COR-L47 (cell line): ENCODE measurements around the gene PPP2R2B.
"Not testable (repeated sequence)": the region's sequence is repeated elsewhere in the genome, so short reads cannot be mapped to it uniquely, and the experiment has no call there.

Experiments used
- DNase-seq: peaks from one replicate; lab custom pipeline; 2025; lab: John Stamatoyannopoulos, UW

The PPP2R2B gene

GRCh38 chr5:146652547-146652946, 226.0 kb downstream of the PPP2R2B start:
- no peak for DNase-seq

DNA sequence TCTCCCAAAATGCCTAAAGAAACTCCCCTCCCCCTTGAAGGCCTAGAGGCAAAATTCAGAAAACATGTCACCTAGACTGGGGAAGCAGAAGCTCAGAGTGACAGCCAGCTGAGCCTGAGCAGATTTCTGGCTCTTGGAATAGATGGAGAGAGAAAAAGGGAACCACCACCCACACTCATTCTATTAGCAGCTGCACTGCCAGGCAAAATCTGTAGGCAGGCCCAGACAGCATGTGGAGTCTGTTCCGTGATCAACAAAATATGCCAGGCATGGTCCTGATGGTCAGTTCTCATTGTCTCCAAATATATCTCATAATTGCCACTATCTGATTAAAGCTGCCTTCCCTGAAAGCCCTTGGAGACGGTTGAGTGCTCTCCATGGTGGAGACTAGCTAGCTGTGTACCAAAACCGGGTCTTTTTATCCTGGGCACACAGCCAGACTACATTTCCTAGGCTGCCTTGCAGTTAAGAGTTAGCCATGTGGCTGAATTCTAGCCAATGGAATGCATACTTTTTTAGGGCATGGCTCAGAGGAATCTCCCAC, 230.8 kb downstream of the PPP2R2B start:
- DNase-seq: no peak

- DNase-seq: no peak
These were observed 232.1 kb downstream of the PPP2R2B start for GRCh38 chr5:146646441-146646840.

DNA sequence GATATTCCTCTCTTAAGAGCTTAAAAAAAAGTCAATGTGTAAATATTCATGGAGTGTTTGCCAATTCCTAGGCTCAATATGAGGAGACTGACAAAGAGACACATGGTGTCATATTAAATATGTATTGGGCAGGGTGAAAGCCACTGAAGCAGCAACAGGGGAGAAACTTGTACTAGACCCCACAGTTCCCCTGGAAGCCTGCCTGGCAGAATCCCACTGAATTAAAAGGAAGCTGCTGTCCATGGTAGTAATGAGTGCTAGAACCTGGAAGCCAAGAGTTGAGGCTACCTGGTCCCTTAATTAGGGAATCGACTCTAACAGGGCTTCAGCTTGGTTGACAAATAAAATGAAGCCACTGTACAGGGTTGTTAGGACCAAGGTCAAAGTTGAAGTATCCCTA, 233.2 kb downstream of the PPP2R2B start:
- DNase-seq: no peak

DNA sequence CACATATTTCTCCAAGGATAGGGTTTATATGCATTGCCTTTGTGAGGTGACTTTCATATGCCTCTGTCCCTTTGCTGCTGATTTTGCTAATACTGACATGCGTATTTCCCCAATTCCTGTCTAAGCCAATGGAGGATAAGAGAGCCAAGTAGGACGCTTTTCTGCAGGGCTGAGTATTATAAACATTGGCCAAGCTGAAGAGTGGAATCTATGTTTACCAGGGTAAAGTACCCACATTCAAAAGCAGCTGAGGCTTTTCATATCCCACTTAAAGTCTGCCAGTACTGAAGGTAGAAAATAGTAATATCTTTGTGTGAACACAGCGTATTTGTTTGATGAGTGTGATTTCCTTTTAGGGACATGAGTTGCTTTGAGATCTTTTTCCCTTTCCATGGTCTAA, 233.7 kb downstream of the PPP2R2B start:
- DNase-seq: no peak

- DNase-seq: no peak
These were observed 234.8 kb downstream of the PPP2R2B start for GRCh38 chr5:146643776-146644175.

DNA sequence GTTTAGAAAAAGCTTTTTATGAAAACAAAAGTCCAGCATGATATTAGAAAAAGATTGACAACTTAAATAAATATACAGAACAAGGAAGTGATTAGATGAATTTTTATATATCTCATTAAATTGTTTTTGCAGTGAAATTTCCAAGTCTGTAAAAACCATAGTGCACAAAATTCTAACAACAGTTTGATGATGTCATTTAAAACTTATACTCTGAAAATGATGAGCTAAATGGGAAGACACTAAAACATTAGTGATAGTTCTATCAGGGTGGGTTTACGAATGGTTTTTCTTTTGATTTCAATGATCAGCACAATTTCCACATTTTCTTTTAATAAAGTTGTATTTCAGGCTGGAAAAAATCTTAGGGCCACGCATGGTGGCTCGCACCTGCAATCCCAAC, 236.1 kb downstream of the PPP2R2B start:
- DNase-seq: no peak

GRCh38 chr5:146641941-146642340, 236.6 kb downstream of the PPP2R2B start:
- no peak for DNase-seq

DNA sequence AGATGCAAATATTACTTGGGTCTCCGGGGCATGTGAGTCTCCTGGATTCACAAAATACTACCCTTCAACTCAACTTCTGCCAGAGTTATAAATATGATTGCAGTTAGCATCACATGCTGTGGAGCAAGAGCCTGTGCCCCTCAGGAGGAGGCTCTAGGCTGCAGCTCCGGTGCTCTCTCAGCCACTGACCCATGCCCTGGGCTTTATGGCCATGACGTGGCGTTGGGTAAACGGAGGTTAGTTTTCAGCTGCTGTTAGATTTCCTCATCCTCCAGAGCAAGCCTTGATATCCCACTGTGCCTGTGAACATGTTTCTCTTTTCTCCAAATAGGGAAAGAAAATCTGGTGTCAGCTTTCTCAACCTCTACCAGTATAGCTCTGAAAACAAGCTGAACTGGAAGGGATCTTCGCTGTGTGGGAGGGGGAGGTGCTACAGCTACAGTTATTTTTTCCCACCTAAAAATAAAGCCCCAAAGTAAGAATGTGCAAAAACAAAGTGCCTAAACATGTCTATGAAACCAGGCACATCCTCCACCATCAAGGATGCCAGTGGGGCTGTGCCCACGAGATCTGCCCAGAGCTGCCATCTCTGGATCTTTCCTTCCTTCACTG, 238.2 kb downstream of the PPP2R2B start:
- no peak for DNase-seq

DNA sequence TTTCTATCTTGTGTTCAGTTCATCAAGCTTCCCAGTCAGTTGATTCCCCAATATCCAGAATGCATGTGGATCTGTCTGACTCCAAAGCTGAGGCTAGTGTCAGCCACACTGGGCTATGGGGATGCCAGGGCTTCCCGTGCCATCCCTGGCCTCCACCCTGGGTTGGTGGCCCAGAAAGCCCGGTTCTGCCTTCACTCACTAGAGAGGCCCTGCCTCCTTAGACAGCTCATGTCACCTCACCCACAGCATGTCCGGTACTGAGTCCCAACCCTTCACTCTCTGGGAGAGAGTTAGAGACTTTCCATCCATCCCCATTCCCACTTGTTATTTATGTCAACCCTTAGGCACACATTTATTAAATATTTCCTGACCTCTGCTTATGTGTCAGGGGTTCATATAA, 243.1 kb downstream of the PPP2R2B start:
- DNase-seq: no peak

DNA sequence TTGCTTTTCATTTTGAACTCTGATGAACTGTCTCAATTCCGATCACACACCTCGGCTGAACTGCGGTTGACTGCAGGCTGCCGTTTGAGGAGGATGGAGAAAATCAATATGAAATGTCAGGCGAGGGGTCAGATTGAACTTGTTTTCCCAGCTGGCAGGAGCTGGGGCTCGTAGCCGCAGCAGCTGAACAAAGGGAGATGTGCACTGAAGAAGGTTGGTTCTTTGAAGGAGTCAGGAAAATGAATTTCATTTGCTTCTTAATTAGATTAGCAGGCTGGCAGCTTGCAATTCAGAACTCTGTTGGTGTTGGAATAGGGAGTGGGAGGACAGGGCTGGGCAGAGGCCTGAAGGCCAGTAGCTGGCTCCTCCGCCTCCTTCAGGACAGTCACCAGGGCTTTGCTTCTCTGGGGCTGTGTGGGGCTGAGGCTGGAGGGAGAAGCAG, 245.2 kb downstream of the PPP2R2B start:
- peak; percentile 69 for DNase-seq

DNA sequence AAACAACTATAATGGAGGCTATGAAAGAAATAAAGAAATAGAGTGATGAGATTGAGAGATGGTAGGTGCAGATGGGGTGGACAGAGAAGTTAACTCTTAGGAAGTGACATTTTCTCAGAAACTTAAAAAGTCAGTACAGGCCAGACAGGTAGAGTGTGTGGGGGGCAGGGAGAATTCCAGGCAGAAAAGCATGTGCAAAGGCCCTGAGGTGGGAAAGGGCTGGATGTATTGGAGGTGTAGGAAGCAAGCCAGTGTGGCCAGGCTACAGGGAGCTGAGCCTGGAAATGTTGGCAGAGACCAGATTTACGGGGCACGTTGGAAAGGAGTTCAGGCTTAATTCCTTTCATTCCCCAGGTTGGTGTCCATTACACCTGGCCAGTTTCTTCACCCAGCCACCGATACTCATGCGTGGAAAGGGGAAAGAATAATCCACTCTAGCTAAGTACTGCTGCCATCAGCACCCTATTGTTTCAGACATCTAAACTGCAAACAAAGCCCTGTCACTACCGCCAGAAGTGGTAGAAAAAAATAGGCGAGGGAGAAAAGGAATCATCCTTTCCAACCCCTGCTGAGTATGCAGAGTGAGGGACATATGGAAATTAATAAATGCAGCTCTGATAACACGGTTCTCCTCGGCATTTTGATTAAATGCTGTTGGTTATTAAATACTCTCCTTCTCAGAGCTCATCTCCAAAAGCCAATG, 245.8 kb downstream of the PPP2R2B start:
- peak; percentile 69 for DNase-seq

DNA sequence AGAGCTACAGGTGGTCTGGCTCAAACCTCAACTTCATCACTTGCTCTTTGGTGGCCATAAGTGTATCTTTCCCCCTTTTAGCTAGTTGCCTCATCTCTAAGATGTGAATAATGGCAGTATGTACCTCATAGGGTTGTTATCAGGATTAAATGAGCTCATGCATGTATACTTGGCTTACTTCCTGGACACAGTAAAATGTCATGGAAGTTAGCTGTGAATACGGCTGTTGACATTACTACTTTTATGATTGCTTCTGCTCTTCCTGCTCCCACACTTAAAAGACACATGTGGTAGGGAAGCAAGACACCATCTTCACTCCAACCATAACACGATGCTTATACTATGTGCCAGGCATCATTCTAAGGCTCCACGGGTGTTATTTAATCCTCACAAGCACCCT, 248.1 kb downstream of the PPP2R2B start:
- no peak for DNase-seq

DNA sequence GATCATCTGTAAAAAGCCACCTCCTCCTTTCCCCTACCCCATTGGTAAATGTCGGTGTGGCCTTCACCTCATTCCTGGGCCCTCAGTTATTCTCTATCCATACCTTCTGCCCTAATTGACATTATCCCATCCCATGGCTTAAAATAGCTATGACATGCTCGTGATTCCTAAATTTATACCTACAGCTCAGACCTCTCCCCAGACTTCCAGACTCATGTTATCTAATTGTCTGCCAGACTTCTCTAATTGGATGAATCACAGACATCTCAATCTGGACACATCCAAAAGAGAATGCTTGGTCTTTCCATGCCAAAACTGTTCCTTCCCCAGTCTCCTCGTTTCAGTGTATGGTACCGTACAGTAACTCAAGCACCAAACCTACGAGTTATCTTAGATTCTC, 249.6 kb downstream of the PPP2R2B start:
- DNase-seq: no peak

- no peak for DNase-seq
These were observed 251.6 kb downstream of the PPP2R2B start for GRCh38 chr5:146626936-146627335.

DNA sequence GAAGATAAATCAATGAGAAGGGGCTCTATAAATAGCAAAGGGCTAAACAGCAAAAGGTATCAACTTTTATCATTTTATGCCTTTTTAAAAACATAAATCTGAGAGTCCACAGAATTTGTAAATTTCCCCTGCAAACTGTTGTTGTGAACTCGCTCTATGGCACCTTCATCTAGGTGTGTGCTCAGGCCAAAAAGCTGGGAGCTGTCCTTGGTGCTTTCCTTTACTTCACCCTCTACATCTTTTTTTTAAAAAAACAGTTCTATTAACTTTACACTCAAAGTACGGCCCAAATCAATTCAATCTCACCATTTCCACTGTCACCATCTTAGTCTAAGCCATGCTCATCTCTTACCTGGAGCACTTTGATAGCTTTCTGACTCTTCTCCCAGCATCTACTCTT, 254.4 kb downstream of the PPP2R2B start:
- DNase-seq: no peak

- peak; percentile 31 for DNase-seq
These were observed 254.9 kb downstream of the PPP2R2B start for GRCh38 chr5:146623666-146624065.

DNA sequence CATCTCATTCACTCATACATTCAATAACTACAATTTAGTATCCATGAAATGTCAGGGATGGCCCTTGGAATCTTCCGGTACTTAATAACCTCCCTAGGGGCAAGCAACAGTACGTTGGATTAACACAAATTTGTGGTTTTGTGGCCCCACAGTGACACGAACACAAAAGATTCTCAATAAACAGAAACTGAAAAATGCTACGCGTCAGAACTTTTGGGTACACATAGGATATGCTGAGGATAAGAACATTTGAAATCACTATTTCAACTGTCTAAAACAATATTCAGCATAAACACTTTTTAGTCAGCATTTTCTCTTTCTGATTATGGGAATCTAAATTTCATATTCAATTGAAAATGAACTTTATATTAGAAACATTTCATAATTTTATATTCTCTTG, 255.5 kb downstream of the PPP2R2B start:
- no peak for DNase-seq

GRCh38 chr5:146622391-146622790, 256.2 kb downstream of the PPP2R2B start:
- no peak for DNase-seq

- peak; percentile 98 for DNase-seq
These were observed 257.9 kb downstream of the PPP2R2B start for GRCh38 chr5:146620669-146621051.

DNA sequence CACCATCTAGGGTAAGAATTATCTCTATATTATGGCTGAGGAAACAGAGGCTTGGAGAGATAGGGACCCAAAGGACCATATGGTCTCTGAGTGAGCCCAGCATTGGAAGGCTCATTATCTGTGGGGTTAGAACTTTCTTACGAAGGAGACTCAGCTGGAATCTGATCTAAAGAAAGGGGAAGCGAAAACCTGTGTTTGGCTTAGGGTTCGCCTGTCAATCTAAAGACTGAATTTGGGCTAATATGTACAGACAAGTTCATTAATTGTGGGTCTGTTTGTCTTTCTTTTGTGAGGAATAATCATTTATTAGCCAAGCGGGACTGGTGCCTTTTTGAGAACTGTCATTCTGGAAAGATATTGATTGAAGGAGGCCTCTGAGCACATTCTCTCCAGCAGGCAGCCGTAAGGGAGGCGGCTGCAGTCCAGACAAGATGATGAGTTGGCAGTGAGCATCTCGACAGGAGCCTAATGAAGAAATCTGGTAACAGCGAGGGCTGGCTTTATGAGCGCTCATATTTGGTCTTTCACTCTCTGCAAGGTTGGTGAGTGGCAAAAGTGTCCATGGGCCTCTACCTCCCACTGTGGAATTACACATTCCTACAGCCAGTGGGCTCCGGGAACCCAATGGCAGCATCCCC, 258.4 kb downstream of the PPP2R2B start:
- no peak for DNase-seq

- no peak for DNase-seq
These were observed 260.1 kb downstream of the PPP2R2B start for GRCh38 chr5:146618434-146618833.

DNA sequence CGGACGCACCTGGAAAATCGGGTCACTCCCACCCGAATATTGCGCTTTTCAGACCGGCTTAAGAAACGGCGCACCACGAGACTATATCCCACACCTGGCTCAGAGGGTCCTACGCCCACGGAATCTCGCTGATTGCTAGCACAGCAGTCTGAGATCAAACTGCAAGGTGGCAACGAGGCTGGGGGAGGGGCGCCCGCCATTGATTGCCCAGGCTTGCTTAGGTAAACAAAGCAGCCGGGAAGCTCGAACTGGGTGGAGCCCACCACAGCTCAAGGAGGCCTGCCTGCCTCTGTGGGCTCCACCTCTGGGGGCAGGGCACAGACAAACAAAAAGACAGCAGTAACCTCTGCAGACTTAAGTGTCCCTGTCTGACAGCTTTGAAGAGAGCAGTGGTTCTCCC, 268.8 kb downstream of the PPP2R2B start:
- not testable (repeated sequence) for DNase-seq
